ENCODE measurements around the gene C1orf56.
"Not testable (repeated sequence)": the region's sequence is repeated elsewhere in the genome, so short reads cannot be mapped to it uniquely, and the experiment has no call there.

C1orf56 gene

GRCh38 chr1:151069103-151069486, 21.5 kb downstream of the C1orf56 start:
- H3K4me3 ChIP-seq (ENCODE audit: low read depth, low read length), result no peak overlapping the region
- H3K9ac ChIP-seq (ENCODE audit: low read depth, low read length), result no peak overlapping the region
- peaks cover 3% of the 10 kb centered on the region for H3K4me1 ChIP-seq (ENCODE audit: control insufficient read depth, insufficient read depth, low read length)
- no peaks in the 10 kb centered on the region for H3K36me3 ChIP-seq (ENCODE audit: control insufficient read depth, insufficient read depth, low read length)
- no peaks in the 10 kb centered on the region for H3K9me3 ChIP-seq (ENCODE audit: control insufficient read depth, insufficient read depth, low read length)
- H3K27me3 ChIP-seq (ENCODE audit: control insufficient read depth, insufficient read depth, low read length), result no peaks in the 10 kb centered on the region

- Histone ChIP-seq H3K27me3 (ENCODE audit: control insufficient read depth, insufficient read depth, low read length) (no peaks in the 10 kb centered on the region), H3K4me1 (ENCODE audit: control insufficient read depth, insufficient read depth, low read length) (no peaks in the 10 kb centered on the region), H3K36me3 (ENCODE audit: control insufficient read depth, insufficient read depth, low read length) (no peaks in the 10 kb centered on the region), H3K4me3 (ENCODE audit: low read depth, low read length) (peak within 1 kb of the TSS; percentile 89), H3K9ac (ENCODE audit: low read depth, low read length) (peak within 1 kb of the TSS; percentile 97), H3K9me3 (ENCODE audit: control insufficient read depth, insufficient read depth, low read length) (no peaks in the 10 kb centered on the region)
These were observed 23.1 kb downstream of the C1orf56 start, which contains the start of gene GABPB2 for GRCh38 chr1:151070474-151071276. GABPB2 (plus strand) TSS chr1:151070761; CDS start chr1:151088190, 17,429 bp downstream.

- H3K4me3 ChIP-seq (ENCODE audit: low read depth, low read length), result no peak overlapping the region
- no peak overlapping the region for H3K9ac ChIP-seq (ENCODE audit: low read depth, low read length)
These were observed 24.7 kb downstream of the C1orf56 start for GRCh38 chr1:151072224-151072623.

GRCh38 chr1:151085953-151086559, 38.5 kb downstream of the C1orf56 start:
- Histone ChIP-seq H3K36me3 (ENCODE audit: control insufficient read depth, insufficient read depth, low read length) (no peaks in the 10 kb centered on the region), H3K9ac (ENCODE audit: low read depth, low read length) (peak overlapping the region; percentile 12), H3K4me3 (ENCODE audit: low read depth, low read length) (no peak overlapping the region), H3K27me3 (ENCODE audit: control insufficient read depth, insufficient read depth, low read length) (no peaks in the 10 kb centered on the region), H3K9me3 (ENCODE audit: control insufficient read depth, insufficient read depth, low read length) (no peaks in the 10 kb centered on the region), H3K4me1 (ENCODE audit: control insufficient read depth, insufficient read depth, low read length) (no peaks in the 10 kb centered on the region)

More at GRCh38 chr1:151072224-151072623, 24.7 kb downstream of the C1orf56 start:
- no peaks in the 10 kb centered on the region for H3K36me3 ChIP-seq (ENCODE audit: control insufficient read depth, insufficient read depth, low read length)
- no peaks in the 10 kb centered on the region for H3K27me3 ChIP-seq (ENCODE audit: control insufficient read depth, insufficient read depth, low read length)
- H3K4me1 ChIP-seq (ENCODE audit: control insufficient read depth, insufficient read depth, low read length), result no peaks in the 10 kb centered on the region
- H3K9me3 ChIP-seq (ENCODE audit: control insufficient read depth, insufficient read depth, low read length), result no peaks in the 10 kb centered on the region

- H3K9ac ChIP-seq (ENCODE audit: low read depth, low read length); H3K36me3 ChIP-seq (ENCODE audit: control insufficient read depth, insufficient read depth, low read length); H3K9me3 ChIP-seq (ENCODE audit: control insufficient read depth, insufficient read depth, low read length); H3K4me1 ChIP-seq (ENCODE audit: control insufficient read depth, insufficient read depth, low read length); H3K4me3 ChIP-seq (ENCODE audit: low read depth, low read length); H3K27me3 ChIP-seq (ENCODE audit: control insufficient read depth, insufficient read depth, low read length): not testable (repeated sequence)
These were observed 49.9 kb downstream of the C1orf56 start for GRCh38 chr1:151097426-151097825.

GRCh38 chr1:151098126-151098525, 50.6 kb downstream of the C1orf56 start:
- H3K4me1 ChIP-seq (ENCODE audit: control insufficient read depth, insufficient read depth, low read length), result no peaks in the 10 kb centered on the region
- H3K9me3 ChIP-seq (ENCODE audit: control insufficient read depth, insufficient read depth, low read length), result no peaks in the 10 kb centered on the region
- H3K9ac ChIP-seq (ENCODE audit: low read depth, low read length), result no peak overlapping the region
- H3K36me3 ChIP-seq (ENCODE audit: control insufficient read depth, insufficient read depth, low read length), result no peaks in the 10 kb centered on the region
- H3K27me3 ChIP-seq (ENCODE audit: control insufficient read depth, insufficient read depth, low read length), result no peaks in the 10 kb centered on the region
- no peak overlapping the region for H3K4me3 ChIP-seq (ENCODE audit: low read depth, low read length)

Data from iPS-15b (cell line).